ENCODE data around the gene RAB18. TPM values are rescaled to one million over a fixed set of nuclear protein-coding genes. Genes with fewer than 3 reads are reported as not detected.

The RAB18 gene
- total RNA-seq, 4 donors from 2014 or later, result 16.5 to 46.1 (median 42.7) TPM

DNA sequence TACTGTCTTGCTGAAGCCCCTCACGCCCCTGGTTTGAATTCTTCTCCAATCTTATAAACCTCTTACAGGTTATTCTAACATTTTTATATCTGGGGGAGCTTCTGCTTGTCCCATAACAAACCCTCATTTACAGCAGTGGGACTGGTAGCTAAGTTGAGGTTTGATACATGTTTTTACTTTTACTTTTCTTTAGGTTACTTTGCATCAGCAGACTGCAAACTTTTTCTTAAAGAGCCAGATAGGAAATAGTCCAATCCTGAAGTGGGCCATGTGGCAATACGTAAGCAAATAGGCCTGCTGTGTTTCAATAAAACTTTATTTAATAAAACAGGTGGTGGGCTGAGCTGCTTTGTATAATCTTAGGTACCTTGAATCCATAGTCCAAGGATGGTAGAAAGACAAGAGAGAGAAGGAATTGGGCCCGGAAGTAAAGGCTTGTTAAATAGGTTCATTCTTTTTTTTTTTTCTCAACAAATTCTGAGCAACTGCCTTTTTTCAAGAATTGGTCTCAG, 27.3 kb downstream of the RAB18 start:
- no peak for DNase-seq
- H3K36me3 ChIP-seq, result peaks cover 0 to 22% (median 0%) of the 10 kb centered on the region in 3 donors
- TF ChIP-seq, protein P1, sequence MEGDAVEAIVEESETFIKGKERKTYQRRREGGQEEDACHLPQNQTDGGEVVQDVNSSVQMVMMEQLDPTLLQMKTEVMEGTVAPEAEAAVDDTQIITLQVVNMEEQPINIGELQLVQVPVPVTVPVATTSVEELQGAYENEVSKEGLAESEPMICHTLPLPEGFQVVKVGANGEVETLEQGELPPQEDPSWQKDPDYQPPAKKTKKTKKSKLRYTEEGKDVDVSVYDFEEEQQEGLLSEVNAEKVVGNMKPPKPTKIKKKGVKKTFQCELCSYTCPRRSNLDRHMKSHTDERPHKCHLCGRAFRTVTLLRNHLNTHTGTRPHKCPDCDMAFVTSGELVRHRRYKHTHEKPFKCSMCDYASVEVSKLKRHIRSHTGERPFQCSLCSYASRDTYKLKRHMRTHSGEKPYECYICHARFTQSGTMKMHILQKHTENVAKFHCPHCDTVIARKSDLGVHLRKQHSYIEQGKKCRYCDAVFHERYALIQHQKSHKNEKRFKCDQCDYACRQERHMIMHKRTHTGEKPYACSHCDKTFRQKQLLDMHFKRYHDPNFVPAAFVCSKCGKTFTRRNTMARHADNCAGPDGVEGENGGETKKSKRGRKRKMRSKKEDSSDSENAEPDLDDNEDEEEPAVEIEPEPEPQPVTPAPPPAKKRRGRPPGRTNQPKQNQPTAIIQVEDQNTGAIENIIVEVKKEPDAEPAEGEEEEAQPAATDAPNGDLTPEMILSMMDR (IDR thresholded peaks at IDR 0.05), result no peak
- no peak for TF ChIP-seq POLR2A (IDR thresholded peaks at IDR 0.05)
- no peak overlapping the region for H3K4me3 ChIP-seq
- no peaks in the 10 kb centered on the region for H3K27me3 ChIP-seq
- H3K27ac ChIP-seq, result no peak overlapping the region
- H3K4me1 ChIP-seq, result peaks cover 0 to 7% (median 2%) of the 10 kb centered on the region in 4 donors
- no peaks in the 10 kb centered on the region for H3K9me3 ChIP-seq

DNA sequence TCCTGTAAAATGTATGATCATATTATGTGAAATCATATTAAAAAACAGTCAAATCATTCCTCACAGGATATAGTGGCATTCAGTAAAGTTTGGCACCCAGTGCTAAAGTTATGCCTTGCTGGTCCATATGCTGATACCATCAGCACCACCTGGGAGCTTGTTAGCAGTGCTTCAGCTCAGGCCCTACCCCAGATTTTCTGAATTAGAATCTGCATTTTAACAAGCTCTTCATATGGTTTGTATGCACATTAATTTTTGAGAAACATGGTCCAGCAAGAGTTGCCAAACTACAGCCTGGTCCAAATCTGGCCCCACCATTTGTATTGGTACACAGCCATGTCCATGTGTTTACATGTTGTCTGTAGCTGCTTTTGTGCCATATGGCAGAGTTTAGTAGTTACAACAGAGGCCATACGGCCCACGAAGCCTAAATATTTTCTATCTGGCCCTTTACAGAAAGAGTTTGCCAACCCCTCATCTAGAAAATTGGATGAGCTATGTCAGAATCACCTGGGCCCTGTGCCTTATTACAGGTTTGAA, 30.1 kb downstream of the RAB18 start:
- no peak for DNase-seq
- TF ChIP-seq, protein P1 (IDR thresholded peaks at IDR 0.05), result no peak
- TF ChIP-seq POLR2A (IDR thresholded peaks at IDR 0.05), result no peak
- H3K36me3 ChIP-seq, result peaks cover 0 to 32% (median 0%) of the 10 kb centered on the region in 3 donors
- no peaks in the 10 kb centered on the region for H3K27me3 ChIP-seq
- H3K27ac ChIP-seq, result no peak overlapping the region
- H3K4me1 ChIP-seq, result peaks cover 0 to 6% (median 2%) of the 10 kb centered on the region in 4 donors
- no peak overlapping the region for H3K4me3 ChIP-seq
- no peaks in the 10 kb centered on the region for H3K9me3 ChIP-seq

DNA sequence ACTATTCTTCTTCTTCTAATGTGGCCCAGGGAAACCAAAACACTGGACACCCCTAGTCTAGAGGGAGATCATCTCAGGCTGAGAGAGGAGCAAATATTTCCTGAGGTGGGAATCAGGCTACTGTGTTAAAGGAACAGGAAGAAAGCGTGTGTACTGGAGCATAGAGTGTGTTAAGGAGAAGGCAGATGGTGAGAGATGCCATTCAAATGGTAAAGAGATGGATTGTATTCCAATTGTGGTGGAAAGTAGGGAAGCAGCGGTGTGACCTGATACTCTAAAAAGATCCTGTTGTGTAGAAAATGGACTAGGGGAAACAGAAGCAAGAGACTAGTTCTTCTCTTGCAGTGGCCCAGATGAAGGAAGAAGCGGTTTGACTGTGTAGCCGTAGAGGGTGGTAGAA, 31.2 kb downstream of the RAB18 start:
- Histone ChIP-seq H3K27me3 (no peaks in the 10 kb centered on the region), H3K9me3 (no peaks in the 10 kb centered on the region), H3K4me3 (no peak overlapping the region), H3K27ac (no peak overlapping the region), H3K4me1 (no peaks in the 10 kb centered on the region), H3K36me3 (peaks cover 0 to 32% (median 0%) of the 10 kb centered on the region in 3 donors)
- TF ChIP-seq, protein P1 (IDR thresholded peaks at IDR 0.05), result no peak
- TF ChIP-seq POLR2A (IDR thresholded peaks at IDR 0.05), result no peak
- DNase-seq, result no peak

DNA sequence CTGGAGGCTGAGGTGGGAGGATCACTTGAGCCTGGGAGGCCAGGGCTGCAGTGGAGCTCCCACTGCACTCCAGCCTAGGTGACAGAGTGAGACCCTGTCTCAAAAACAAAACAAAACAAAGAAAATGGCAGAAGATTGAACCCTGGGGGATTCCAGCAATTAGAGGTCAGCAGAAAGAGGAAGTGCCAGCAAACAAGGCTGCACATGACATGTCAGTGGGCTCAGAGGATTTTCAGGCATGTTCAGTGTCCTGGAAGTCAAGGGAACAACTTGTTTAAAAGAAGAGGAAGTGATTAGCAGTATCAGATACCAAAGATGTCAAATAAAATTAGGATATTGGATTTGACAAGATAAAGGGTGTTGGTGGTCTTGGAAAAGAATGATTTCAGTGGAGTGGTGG, 32.3 kb downstream of the RAB18 start:
- Histone ChIP-seq H3K36me3 (peaks cover 0 to 32% (median 0%) of the 10 kb centered on the region in 3 donors), H3K27ac (no peak overlapping the region), H3K4me3 (no peak overlapping the region), H3K4me1 (no peaks in the 10 kb centered on the region), H3K27me3 (no peaks in the 10 kb centered on the region), H3K9me3 (no peaks in the 10 kb centered on the region)
- TF ChIP-seq POLR2A (IDR thresholded peaks at IDR 0.05), result no peak
- TF ChIP-seq, protein P1 (IDR thresholded peaks at IDR 0.05), result no peak
- DNase-seq, result no peak

DNA sequence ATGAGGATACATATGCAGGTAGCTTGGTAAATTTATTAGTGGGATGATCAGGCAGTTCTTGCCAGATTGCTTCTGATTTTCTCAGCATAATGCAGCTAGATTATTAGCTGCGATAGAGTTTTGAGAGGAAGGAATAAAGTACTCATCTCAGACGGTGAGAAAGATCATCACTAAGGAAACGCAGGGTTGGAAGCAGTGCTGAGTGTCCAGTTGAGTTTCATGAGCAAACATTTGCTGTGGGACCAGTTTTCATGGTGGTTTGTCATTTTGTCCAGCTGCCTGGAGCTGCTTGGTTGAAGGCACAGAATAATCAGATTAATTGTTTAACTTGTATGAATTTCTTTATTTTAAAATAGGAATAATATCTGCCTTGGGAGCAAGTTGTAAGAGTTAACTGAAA, 33.1 kb downstream of the RAB18 start:
- no peaks in the 10 kb centered on the region for H3K27me3 ChIP-seq
- no peak for DNase-seq
- no peaks in the 10 kb centered on the region for H3K9me3 ChIP-seq
- H3K4me1 ChIP-seq, result no peaks in the 10 kb centered on the region
- H3K27ac ChIP-seq, result no peak overlapping the region
- no peak overlapping the region for H3K4me3 ChIP-seq
- H3K36me3 ChIP-seq, result peaks cover 0 to 32% (median 0%) of the 10 kb centered on the region in 3 donors
- TF ChIP-seq, protein P1 (IDR thresholded peaks at IDR 0.05), result no peak
- TF ChIP-seq POLR2A (IDR thresholded peaks at IDR 0.05), result no peak
